NCI-H526 (cell line): ENCODE results near the gene WFDC9.
"Not testable (repeated sequence)": the region's sequence is repeated elsewhere in the genome, so short reads cannot be mapped to it uniquely, and the experiment has no call there.

Source experiments
- DNase-seq, 2 experiments: peaks; one replicate each; lab custom pipeline; 2025; lab: John Stamatoyannopoulos, UW

WFDC9 gene

DNA sequence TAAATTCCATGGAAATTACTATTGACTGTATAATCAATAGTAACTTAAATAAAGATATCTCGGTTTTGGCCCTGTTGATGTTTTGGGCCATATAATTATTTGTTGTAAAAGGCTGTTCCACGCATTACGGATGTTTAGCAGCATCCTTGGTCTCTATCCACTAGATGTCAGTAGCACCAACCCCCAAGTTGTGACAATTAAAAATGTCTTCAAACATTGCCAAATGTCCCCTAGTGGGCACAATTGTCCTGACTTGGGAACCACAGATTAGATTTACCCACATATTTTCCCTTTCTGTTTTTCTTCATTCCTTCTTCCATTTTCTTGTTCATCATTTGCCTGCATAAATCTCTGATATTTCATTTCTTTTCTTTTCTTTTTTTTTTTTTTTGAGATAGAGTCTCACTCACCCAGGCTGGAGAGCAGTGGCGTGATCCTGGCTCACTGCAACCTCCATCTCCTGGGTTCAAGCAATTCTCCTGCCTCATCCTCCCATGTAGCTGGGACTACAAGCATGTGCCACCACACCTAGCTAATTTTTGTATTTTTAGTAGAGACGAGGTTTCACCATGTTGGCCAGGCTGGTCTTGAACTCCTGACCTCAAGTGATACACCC is 38.4 kb downstream of the WFDC9 start:
- DNase-seq: peak; percentile 72 to 79

DNA sequence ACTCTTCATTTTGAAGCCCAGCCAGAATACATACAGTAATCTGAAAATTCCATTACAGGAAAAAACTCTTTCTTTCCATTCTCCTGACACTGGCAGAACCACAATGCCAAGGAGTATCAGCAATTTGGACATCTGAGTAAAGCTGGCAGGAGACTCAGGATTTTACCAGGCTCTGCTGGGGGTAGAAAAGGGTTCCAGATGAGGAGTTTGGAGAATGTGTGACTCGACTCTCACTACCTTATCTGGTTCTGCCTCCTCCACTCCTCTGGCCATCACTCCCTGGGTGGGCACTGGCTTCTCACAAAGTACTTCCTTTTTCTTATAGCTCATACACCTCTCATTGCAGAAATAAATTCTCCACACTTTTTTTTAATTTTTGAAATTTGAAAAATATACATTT is 41.4 kb downstream of the WFDC9 start:
- no peak for DNase-seq

DNA sequence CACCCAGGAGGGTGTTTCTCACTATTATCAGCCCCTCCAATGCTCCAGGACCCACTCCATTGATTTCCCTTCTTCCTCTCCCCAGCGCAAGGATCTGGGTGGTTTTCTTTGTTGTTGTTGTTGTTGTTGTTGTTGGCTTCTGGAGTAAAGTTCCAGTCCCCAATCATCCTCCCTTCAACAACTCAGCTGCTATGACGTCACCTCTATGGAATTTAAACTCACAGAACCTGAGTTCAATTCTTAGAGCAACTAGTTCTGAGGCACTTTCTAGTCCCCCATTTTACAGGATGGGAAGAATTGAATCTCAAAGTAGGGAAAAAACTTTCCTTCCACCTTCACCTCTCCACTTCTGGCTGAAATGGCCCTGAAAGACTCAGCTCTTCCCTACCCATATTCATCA is 42.3 kb downstream of the WFDC9 start:
- no peak for DNase-seq

DNA sequence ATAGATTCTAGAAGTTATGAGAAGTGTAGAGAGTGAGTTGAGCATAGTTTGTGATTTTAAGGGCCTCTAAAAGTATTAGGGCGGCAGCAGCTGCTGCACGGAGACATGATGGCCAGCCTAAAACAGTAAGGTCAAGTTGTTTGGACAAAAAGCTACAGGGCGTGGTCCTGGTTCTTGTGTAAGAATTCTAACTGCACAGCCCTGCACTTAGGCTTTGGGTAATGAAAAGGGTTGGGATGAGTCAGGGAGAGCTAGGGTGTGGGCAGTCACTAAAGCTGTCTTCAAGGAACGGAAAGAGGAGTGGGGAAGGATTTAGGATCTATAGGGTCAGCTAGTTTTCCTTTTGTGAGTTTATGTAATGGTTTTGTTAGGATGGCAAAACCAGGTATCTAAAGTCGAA is 45.1 kb downstream of the WFDC9 start:
- DNase-seq: not testable (repeated sequence)

DNA sequence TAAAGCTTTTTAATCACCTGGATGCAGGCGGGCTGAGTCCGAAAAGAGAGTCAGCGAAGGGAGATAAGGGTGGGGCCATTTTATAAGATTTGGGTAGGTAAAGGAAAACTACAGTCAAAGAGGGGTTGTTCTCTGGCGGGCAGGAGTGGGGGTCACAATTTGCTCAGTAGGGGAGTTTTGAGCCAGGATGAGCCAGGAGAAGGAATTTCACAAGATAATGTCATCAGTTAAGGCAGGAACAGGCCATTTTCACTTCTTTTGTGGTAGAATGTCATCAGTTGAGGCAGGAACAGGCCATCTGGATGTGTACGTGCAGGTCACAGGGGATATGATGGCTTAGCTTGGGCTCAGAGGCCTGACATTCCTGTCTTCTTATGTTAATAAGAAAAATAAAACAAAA is 46.8 kb downstream of the WFDC9 start:
- not testable (repeated sequence) for DNase-seq

DNA sequence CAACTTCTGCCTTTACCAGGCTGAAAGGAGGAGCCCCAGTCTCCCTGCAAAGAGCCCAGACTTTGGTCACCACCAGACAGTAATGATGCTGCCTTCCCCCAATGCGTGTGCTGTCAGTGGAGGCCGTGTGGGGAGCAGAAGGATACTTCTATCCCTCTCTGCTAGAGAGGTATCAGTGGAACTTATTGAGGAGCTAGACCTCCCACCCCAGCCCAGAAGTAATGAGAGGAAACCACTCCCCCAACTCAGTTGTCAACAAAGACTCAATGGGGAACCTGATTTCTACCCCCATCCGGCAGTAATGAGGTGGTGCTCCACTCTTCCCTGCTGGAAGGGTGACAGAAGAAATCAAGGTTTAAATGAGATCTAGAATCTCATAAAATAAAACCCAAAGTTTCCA is 47.6 kb downstream of the WFDC9 start:
- no peak for DNase-seq

DNA sequence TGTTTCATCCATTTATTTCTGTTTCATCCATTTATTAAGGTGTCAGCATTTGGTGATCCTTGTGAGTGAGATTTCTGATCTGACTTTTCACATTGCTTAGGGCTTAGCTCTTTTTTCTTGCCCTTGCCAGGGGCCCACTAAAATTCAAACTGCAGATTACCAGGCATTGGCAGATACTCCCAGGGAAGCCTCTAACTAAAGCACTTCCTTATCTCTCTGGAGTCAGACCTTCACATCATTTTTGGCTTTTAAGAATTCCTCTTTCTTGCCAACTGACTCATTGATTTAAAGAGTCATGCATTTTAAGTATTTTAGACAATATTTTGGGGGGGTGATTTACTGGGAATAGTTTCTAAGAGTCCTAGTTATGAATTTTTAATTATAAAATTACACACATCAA is 49.4 kb downstream of the WFDC9 start:
- no peak for DNase-seq

DNA sequence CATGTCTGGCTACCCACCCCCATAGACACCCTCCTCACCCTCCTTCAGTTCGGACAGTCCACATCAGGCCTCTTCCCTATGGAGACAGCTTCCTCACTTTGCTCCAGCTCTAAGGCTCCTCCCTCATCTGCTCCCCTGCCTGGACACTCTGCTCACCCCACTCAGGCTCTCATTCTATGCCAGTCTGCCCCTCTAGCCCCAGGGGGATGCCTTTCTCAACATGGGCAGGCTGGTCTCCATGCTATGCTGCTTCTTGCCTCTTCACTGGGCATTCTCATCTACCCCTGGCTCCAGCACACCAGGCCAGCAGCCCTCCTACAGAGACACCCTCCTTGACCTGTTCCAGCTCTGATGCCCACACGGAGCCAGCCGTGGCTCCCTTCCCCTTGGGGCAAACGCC is 51.9 kb downstream of the WFDC9 start, which contains the start of gene WFDC8:
TSS of gene WFDC8 (minus strand) at position 101 of the 400 bp plus-strand sequence. CDS start at position 64, 37 bp downstream.
- no peak for DNase-seq

DNA sequence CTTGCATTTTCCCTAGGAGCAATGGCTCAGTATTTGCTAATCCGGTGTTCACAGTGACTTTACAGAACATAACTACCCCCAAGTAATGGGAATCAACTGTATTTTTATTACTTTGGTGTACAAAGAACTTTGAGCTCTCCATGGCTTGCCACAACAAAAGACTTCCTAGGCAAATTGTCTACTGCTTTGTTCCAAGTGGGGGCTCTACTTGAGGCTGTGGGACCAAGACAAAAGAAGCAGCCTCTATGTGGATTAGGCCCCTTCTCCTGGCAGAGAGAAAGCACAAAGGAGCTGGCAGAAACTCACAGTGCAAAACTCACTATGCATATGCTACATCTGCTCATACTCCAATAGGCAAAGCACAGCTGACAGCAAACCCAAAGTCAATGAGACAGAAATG is 52.9 kb downstream of the WFDC9 start:
- no peak for DNase-seq

DNA sequence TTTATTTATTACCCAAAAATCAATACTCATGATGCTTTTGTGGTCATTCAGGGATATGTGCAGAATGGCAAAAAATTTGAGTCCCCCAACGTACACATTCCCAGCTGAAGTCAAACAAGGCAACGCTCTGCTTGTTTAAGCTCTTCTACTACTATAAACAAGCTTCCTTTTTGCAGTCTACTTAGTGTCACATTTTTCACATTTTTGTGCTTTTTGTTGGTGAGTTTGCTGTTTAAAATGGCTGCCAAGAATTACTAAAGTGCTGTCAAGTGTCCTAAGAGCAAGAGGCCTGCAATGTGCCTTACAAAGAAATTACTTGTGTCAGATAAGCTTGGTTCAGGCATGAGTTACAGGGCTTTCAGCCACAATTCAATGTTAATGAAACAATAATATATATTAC is 54.1 kb downstream of the WFDC9 start:
- DNase-seq: no peak

DNA sequence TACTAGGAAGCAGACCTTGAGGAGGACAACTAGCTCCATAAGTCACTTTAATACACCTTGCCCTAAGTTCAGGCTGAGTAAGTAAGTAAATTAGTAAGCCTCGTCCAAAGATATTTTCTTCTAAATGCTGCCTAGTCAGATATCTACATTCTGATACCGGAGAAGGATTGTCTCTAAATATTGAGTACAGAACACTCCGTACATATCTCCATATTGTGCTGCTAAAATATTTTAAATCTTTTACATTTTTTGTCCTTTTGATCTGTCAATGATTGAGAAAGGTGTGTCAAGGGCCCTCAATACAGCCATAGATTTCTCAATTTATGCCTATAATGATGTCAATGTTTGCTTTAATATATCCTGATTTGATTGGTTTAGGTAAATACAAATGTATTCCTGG is 55.2 kb downstream of the WFDC9 start:
- DNase-seq: no peak

DNA sequence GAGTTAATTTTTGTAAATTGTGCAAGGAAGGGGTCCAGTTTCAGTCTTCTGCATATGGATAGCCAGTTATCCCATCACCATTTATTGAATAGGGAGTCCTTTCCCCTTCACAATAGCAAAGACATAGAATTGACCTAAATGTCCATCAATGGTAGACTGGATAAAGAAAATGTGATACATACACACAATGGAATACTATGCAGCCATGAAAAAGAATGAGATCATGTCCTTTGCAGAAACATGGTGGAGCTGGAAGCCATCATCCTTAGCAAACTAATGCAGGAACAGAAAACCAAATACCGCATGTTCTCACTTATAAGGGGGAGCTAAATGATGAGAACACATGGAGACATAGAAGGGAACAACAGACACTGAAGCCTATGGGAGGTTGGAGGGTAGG is 61.4 kb downstream of the WFDC9 start:
- not testable (repeated sequence) for DNase-seq

DNA sequence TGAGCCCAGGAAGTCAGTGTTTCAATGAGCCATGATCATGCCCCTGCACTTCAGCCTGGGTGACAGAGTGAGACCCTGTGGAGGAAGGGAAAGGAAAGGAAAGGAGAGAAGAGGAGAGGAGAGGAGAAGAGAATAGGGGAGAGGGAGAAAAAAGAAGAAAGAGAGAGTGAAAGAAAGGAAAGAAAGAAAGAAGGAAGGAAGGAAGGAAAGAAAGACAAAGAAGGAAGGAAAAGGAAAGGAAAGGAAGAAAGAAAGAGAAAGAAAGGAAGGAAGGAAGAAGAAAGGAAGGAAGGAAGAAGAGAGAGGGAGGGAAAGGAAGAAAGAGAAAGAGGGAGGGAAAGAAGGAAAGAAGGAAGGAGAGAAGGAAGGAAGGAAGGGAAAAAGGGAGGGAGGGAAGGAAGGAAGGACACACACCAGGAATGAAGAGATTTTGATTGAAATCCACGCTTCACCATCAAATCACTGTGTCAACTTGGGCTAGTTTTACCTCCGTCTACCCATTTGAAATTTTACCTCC is 66.3 kb downstream of the WFDC9 start:
- DNase-seq: no peak
